ENCODE results near the gene GSG1L2.

DNA sequence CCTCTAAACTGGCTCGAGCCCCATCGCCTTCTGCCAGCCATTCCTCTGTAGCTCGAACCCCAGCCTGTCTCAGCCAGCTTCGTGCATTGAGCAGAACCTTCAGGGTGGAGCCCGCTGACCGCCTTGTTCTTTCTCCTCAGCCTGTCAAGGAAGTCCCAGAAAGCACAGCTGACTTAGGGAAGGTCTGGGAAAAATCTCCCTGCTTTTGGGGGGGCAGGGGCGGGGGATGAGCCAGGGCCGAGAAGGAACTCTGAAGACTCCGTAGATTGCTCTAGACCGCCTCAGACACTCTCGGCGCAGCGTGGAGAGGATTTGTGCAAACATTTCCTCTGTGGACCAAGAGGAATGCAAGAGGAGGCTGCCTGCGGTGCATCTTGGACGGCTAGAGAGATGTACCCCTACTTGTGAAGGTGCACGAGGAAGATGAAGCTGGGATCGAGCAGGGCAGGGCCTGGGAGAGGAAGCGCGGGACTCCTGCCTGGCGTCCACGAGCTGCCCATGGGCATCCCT, 3.8 kb upstream of the GSG1L2 start, which contains the start of gene GLP2R:
- TF ChIP-seq, protein P1, sequence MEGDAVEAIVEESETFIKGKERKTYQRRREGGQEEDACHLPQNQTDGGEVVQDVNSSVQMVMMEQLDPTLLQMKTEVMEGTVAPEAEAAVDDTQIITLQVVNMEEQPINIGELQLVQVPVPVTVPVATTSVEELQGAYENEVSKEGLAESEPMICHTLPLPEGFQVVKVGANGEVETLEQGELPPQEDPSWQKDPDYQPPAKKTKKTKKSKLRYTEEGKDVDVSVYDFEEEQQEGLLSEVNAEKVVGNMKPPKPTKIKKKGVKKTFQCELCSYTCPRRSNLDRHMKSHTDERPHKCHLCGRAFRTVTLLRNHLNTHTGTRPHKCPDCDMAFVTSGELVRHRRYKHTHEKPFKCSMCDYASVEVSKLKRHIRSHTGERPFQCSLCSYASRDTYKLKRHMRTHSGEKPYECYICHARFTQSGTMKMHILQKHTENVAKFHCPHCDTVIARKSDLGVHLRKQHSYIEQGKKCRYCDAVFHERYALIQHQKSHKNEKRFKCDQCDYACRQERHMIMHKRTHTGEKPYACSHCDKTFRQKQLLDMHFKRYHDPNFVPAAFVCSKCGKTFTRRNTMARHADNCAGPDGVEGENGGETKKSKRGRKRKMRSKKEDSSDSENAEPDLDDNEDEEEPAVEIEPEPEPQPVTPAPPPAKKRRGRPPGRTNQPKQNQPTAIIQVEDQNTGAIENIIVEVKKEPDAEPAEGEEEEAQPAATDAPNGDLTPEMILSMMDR (IDR thresholded peaks at IDR 0.05; ENCODE audit: low read depth, low read length, missing input control), result no peak
- TF ChIP-seq JUND (IDR thresholded peaks at IDR 0.05), result no peak
- no peak for TF ChIP-seq GABPA (IDR thresholded peaks at IDR 0.05 in 1 of 2, conservative IDR thresholded peaks at IDR 0.05 in 1 of 2)
- no peak for TF ChIP-seq TAF1 (conservative IDR thresholded peaks at IDR 0.05)
- TF ChIP-seq, protein P2, sequence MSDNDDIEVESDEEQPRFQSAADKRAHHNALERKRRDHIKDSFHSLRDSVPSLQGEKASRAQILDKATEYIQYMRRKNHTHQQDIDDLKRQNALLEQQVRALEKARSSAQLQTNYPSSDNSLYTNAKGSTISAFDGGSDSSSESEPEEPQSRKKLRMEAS (IDR thresholded peaks at IDR 0.05), result no peak
- no peak for TF ChIP-seq RAD21 (IDR thresholded peaks at IDR 0.05)
- no peak for TF ChIP-seq SP1 (IDR thresholded peaks at IDR 0.05)
- TF ChIP-seq, protein P3, sequence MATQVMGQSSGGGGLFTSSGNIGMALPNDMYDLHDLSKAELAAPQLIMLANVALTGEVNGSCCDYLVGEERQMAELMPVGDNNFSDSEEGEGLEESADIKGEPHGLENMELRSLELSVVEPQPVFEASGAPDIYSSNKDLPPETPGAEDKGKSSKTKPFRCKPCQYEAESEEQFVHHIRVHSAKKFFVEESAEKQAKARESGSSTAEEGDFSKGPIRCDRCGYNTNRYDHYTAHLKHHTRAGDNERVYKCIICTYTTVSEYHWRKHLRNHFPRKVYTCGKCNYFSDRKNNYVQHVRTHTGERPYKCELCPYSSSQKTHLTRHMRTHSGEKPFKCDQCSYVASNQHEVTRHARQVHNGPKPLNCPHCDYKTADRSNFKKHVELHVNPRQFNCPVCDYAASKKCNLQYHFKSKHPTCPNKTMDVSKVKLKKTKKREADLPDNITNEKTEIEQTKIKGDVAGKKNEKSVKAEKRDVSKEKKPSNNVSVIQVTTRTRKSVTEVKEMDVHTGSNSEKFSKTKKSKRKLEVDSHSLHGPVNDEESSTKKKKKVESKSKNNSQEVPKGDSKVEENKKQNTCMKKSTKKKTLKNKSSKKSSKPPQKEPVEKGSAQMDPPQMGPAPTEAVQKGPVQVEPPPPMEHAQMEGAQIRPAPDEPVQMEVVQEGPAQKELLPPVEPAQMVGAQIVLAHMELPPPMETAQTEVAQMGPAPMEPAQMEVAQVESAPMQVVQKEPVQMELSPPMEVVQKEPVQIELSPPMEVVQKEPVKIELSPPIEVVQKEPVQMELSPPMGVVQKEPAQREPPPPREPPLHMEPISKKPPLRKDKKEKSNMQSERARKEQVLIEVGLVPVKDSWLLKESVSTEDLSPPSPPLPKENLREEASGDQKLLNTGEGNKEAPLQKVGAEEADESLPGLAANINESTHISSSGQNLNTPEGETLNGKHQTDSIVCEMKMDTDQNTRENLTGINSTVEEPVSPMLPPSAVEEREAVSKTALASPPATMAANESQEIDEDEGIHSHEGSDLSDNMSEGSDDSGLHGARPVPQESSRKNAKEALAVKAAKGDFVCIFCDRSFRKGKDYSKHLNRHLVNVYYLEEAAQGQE (IDR thresholded peaks at IDR 0.05), result no peak
- TF ChIP-seq, protein P4, sequence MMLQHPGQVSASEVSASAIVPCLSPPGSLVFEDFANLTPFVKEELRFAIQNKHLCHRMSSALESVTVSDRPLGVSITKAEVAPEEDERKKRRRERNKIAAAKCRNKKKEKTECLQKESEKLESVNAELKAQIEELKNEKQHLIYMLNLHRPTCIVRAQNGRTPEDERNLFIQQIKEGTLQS (IDR thresholded peaks at IDR 0.05), result no peak
- no peak for TF ChIP-seq EGR1 (IDR thresholded peaks at IDR 0.05; ENCODE audit: low read depth in 2 of 2)
- TF ChIP-seq YY1 (IDR thresholded peaks at IDR 0.05), result no peak
- TF ChIP-seq, protein P5, sequence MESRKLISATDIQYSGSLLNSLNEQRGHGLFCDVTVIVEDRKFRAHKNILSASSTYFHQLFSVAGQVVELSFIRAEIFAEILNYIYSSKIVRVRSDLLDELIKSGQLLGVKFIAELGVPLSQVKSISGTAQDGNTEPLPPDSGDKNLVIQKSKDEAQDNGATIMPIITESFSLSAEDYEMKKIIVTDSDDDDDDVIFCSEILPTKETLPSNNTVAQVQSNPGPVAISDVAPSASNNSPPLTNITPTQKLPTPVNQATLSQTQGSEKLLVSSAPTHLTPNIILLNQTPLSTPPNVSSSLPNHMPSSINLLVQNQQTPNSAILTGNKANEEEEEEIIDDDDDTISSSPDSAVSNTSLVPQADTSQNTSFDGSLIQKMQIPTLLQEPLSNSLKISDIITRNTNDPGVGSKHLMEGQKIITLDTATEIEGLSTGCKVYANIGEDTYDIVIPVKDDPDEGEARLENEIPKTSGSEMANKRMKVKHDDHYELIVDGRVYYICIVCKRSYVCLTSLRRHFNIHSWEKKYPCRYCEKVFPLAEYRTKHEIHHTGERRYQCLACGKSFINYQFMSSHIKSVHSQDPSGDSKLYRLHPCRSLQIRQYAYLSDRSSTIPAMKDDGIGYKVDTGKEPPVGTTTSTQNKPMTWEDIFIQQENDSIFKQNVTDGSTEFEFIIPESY (IDR thresholded peaks at IDR 0.05), result no peak

Data from liver (tissue), 3 donors.